GM23338 (cell line): ENCODE results near the gene SPAG16. TPM values are rescaled to one million over a fixed set of nuclear protein-coding genes. Genes with fewer than 3 reads are reported as not detected.

Experiments
- ATAC-seq: fragments of 200-7000 bp; cut with Tn5 transposase; 3 replicates; pipeline ENCODE4 v1.9.1; 2020
- DNase-seq: peaks from one replicate; pipeline ENCODE4 v3.0.0-alpha.2; 2015; ENCODE audit warnings: low spot score
- H2AFZ ChIP-seq: fragments of 200-600 bp; sonication (generic); 2 replicates; pipeline ENCODE4 v1.8.0; 2016; ENCODE audit warnings: antibody characterized with exemption, mild to moderate bottlenecking, moderate library complexity
- H3F3A ChIP-seq: fragments of 200-600 bp; sonication (generic); replicated peaks from 2 replicates; pipeline ENCODE4 v1.8.0; 2017; ENCODE audit warnings: antibody characterized with exemption, mixed run types, low read depth
- H3K27ac ChIP-seq: fragments of 200-600 bp; sonication (generic); 2 replicates; pipeline ENCODE4 v1.6.1; 2016; ENCODE audit warnings: low read depth
- H3K27me3 ChIP-seq: fragments of 200-600 bp; sonication (generic); 2 replicates; pipeline ENCODE4 v1.8.0; 2016; ENCODE audit warnings: mild to moderate bottlenecking, mixed run types, moderate library complexity; ENCODE audit not compliant: insufficient read depth
- H3K36me3 ChIP-seq: fragments of 200-600 bp; sonication (generic); 2 replicates; pipeline ENCODE4 v1.8.0; 2016; ENCODE audit warnings: mild to moderate bottlenecking; ENCODE audit not compliant: insufficient read depth
- H3K4me1 ChIP-seq: fragments of 200-600 bp; sonication (generic); 2 replicates; pipeline ENCODE4 v1.8.0; 2016; ENCODE audit warnings: mild to moderate bottlenecking, moderate library complexity; ENCODE audit not compliant: insufficient read depth
- H3K4me2 ChIP-seq: fragments of 200-600 bp; sonication (generic); 2 replicates; pipeline ENCODE4 v1.7.1; 2017; ENCODE audit warnings: mixed run types
- H3K4me3 ChIP-seq: fragments of 200-600 bp; sonication (generic); 2 replicates; pipeline ENCODE4 v1.6.1; 2016; ENCODE audit warnings: mixed run types
- H3K79me2 ChIP-seq: fragments of 200-600 bp; sonication (generic); replicated peaks from 2 replicates; pipeline ENCODE4 v1.8.0; 2017; ENCODE audit warnings: mild to moderate bottlenecking; ENCODE audit not compliant: insufficient read depth
- H3K9me2 ChIP-seq: fragments of 200-600 bp; sonication (generic); 2 replicates; pipeline ENCODE4 v1.8.0; 2017; ENCODE audit not compliant: insufficient read depth
- H4K20me1 ChIP-seq: fragments of 200-600 bp; sonication (generic); replicated peaks from 2 replicates; pipeline ENCODE4 v1.8.0; 2017; ENCODE audit warnings: mild to moderate bottlenecking; ENCODE audit not compliant: insufficient read depth
- H3K27ac Mint-ChIP-seq: 2 replicates; pipeline ENCODE4 v1.8.0; 2020; ENCODE audit warnings: inconsistent platforms, mild to moderate bottlenecking, moderate library complexity, mixed read lengths
- H3K27me3 Mint-ChIP-seq: 3 replicates; pipeline ENCODE4 v1.8.0; 2022; ENCODE audit warnings: low read depth, mild to moderate bottlenecking, moderate library complexity, mixed read lengths, inconsistent platforms; ENCODE audit not compliant: insufficient read depth, poor library complexity
- H3K36me3 Mint-ChIP-seq: 3 replicates; pipeline ENCODE4 v1.8.0; 2021; ENCODE audit warnings: low read depth, mild to moderate bottlenecking, inconsistent platforms, moderate library complexity, mixed read lengths
- H3K4me1 Mint-ChIP-seq: 3 replicates; pipeline ENCODE4 v1.8.0; 2020; ENCODE audit warnings: mild to moderate bottlenecking, inconsistent platforms, mixed read lengths
- H3K4me3 Mint-ChIP-seq: 3 replicates; pipeline ENCODE4 v1.8.0; 2021; ENCODE audit warnings: moderate library complexity, mild to moderate bottlenecking, inconsistent platforms, mixed read lengths
- H3K9me3 Mint-ChIP-seq: 3 replicates; pipeline ENCODE4 v1.8.0; 2020; ENCODE audit warnings: moderate library complexity, mild to moderate bottlenecking, inconsistent platforms, mixed read lengths
- EZH2phosphoT487 ChIP-seq: fragments of 200-600 bp; sonication (generic); IDR thresholded peaks from one replicate; pipeline ENCODE4 v1.8.1; 2018; ENCODE audit warnings: antibody characterized with exemption; ENCODE audit not compliant: unreplicated experiment
- STAT1 ChIP-seq: IDR thresholded peaks from one replicate; pipeline ENCODE4 v1.6.1; 2016; ENCODE audit warnings: antibody characterized with exemption; ENCODE audit not compliant: unreplicated experiment
- ZNF114 ChIP-seq: fragments of 250-450 bp; sonication (Bioruptor Pico); IDR thresholded peaks from 2 replicates; pipeline ENCODE4 v1.5.0; 2020; ENCODE audit warnings: mild to moderate bottlenecking, moderate library complexity
- ZNF331 ChIP-seq: fragments of 250-450 bp; sonication (Bioruptor Pico); IDR thresholded peaks from 2 replicates; pipeline ENCODE4 v1.5.0; 2020; ENCODE audit warnings: low read depth, mild to moderate bottlenecking, moderate library complexity
- polyA plus RNA-seq: library from polyadenylated mRNA; unstranded; fragments of >200 nt; fragmentation: Nextera tagmentation; extraction: Ambion mirVana; gene quantifications from 2 replicates; pipeline ENCODE4 v1.2.1, GENCODE V29; 2016
- total RNA-seq: library from RNA; depleted of rRNA; stranded (reverse); fragments of >200 nt; shearing (Covaris generic); gene quantifications from 2 replicates; pipeline ENCODE4 v1.2.3, GENCODE V29; 2014
- TF ChIP-seq, protein P1 (sequence below): IDR thresholded peaks from one replicate; pipeline ENCODE4 v1.6.1; 2018; ENCODE audit warnings: antibody characterized with exemption; ENCODE audit not compliant: unreplicated experiment
- TF ChIP-seq, protein P2 (sequence below): fragments of 250-450 bp; sonication (Bioruptor Pico); IDR thresholded peaks from 2 replicates; pipeline ENCODE4 v1.5.0; 2020; ENCODE audit warnings: mild to moderate bottlenecking, moderate library complexity
- TF ChIP-seq, protein P3 (sequence below): IDR thresholded peaks from 2 replicates; pipeline ENCODE4 v1.6.1; 2016; ENCODE audit warnings: antibody characterized with exemption

Gene SPAG16
- total and polyA plus RNA-seq, 2 experiments from 2014 or later = 19.7 to 47.8 TPM

DNA sequence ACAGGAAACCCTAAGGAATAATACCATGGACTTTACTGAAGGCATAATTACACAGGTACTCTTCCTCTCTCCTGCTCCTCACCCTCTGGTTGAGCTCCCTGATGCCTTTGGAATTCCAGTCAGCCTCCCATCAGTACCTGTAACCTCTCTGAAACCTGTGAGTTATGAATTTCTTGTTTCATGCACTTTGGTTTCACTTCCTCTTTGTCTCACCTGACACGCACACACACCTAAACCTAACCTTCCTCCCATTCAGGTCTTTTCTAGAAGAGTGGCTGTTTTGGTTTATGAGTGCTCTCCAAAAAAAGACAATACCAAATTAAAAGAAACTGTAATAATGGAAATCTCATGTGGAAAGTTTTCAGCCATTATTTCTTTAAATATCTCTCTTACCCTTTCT lies 675.3 kb downstream of the SPAG16 start:
- DNase-seq = no peak
- Histone ChIP-seq H3K4me3 (no peak overlapping the region), H2AFZ (0 out of 2 replicates have a peak overlapping the region, but pooled peaks have one; percentile 29), H3K27me3 (no peaks in the 10 kb centered on the region), H3K79me2 (no peaks in the 10 kb centered on the region), H3K9me2 (no peaks in the 10 kb centered on the region), H3K27ac (no peak overlapping the region), H3K36me3 (no peaks in the 10 kb centered on the region), H3K4me2 (no peak overlapping the region), H4K20me1 (no peaks in the 10 kb centered on the region), H3F3A (no peaks in the 10 kb centered on the region), H3K4me1 (no peaks in the 10 kb centered on the region)
- TF ChIP-seq STAT1 = no peak
- TF ChIP-seq, protein P1, sequence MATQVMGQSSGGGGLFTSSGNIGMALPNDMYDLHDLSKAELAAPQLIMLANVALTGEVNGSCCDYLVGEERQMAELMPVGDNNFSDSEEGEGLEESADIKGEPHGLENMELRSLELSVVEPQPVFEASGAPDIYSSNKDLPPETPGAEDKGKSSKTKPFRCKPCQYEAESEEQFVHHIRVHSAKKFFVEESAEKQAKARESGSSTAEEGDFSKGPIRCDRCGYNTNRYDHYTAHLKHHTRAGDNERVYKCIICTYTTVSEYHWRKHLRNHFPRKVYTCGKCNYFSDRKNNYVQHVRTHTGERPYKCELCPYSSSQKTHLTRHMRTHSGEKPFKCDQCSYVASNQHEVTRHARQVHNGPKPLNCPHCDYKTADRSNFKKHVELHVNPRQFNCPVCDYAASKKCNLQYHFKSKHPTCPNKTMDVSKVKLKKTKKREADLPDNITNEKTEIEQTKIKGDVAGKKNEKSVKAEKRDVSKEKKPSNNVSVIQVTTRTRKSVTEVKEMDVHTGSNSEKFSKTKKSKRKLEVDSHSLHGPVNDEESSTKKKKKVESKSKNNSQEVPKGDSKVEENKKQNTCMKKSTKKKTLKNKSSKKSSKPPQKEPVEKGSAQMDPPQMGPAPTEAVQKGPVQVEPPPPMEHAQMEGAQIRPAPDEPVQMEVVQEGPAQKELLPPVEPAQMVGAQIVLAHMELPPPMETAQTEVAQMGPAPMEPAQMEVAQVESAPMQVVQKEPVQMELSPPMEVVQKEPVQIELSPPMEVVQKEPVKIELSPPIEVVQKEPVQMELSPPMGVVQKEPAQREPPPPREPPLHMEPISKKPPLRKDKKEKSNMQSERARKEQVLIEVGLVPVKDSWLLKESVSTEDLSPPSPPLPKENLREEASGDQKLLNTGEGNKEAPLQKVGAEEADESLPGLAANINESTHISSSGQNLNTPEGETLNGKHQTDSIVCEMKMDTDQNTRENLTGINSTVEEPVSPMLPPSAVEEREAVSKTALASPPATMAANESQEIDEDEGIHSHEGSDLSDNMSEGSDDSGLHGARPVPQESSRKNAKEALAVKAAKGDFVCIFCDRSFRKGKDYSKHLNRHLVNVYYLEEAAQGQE = no peak
- TF ChIP-seq, protein P2, sequence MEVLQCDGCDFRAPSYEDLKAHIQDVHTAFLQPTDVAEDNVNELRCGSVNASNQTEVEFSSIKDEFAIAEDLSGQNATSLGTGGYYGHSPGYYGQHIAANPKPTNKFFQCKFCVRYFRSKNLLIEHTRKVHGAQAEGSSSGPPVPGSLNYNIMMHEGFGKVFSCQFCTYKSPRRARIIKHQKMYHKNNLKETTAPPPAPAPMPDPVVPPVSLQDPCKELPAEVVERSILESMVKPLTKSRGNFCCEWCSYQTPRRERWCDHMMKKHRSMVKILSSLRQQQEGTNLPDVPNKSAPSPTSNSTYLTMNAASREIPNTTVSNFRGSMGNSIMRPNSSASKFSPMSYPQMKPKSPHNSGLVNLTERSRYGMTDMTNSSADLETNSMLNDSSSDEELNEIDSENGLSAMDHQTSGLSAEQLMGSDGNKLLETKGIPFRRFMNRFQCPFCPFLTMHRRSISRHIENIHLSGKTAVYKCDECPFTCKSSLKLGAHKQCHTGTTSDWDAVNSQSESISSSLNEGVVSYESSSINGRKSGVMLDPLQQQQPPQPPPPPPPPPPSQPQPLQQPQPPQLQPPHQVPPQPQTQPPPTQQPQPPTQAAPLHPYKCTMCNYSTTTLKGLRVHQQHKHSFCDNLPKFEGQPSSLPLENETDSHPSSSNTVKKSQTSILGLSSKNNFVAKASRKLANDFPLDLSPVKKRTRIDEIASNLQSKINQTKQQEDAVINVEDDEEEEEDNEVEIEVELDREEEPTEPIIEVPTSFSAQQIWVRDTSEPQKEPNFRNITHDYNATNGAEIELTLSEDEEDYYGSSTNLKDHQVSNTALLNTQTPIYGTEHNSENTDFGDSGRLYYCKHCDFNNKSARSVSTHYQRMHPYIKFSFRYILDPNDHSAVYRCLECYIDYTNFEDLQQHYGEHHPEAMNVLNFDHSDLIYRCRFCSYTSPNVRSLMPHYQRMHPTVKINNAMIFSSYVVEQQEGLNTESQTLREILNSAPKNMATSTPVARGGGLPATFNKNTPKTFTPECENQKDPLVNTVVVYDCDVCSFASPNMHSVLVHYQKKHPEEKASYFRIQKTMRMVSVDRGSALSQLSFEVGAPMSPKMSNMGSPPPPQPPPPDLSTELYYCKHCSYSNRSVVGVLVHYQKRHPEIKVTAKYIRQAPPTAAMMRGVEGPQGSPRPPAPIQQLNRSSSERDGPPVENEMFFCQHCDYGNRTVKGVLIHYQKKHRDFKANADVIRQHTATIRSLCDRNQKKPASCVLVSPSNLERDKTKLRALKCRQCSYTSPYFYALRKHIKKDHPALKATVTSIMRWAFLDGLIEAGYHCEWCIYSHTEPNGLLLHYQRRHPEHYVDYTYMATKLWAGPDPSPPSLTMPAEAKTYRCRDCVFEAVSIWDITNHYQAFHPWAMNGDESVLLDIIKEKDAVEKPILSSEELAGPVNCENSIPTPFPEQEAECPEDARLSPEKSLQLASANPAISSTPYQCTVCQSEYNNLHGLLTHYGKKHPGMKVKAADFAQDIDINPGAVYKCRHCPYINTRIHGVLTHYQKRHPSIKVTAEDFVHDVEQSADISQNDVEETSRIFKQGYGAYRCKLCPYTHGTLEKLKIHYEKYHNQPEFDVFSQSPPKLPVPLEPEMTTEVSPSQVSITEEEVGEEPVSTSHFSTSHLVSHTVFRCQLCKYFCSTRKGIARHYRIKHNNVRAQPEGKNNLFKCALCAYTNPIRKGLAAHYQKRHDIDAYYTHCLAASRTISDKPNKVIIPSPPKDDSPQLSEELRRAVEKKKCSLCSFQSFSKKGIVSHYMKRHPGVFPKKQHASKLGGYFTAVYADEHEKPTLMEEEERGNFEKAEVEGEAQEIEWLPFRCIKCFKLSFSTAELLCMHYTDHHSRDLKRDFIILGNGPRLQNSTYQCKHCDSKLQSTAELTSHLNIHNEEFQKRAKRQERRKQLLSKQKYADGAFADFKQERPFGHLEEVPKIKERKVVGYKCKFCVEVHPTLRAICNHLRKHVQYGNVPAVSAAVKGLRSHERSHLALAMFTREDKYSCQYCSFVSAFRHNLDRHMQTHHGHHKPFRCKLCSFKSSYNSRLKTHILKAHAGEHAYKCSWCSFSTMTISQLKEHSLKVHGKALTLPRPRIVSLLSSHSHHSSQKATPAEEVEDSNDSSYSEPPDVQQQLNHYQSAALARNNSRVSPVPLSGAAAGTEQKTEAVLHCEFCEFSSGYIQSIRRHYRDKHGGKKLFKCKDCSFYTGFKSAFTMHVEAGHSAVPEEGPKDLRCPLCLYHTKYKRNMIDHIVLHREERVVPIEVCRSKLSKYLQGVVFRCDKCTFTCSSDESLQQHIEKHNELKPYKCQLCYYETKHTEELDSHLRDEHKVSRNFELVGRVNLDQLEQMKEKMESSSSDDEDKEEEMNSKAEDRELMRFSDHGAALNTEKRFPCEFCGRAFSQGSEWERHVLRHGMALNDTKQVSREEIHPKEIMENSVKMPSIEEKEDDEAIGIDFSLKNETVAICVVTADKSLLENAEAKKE (CRISPR knock-in tag) = no peak
- TF ChIP-seq ZNF331 (CRISPR knock-in tag) = no peak
- TF ChIP-seq ZNF114 = no peak
- TF ChIP-seq, protein P3, sequence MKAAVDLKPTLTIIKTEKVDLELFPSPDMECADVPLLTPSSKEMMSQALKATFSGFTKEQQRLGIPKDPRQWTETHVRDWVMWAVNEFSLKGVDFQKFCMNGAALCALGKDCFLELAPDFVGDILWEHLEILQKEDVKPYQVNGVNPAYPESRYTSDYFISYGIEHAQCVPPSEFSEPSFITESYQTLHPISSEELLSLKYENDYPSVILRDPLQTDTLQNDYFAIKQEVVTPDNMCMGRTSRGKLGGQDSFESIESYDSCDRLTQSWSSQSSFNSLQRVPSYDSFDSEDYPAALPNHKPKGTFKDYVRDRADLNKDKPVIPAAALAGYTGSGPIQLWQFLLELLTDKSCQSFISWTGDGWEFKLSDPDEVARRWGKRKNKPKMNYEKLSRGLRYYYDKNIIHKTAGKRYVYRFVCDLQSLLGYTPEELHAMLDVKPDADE = no peak
- TF ChIP-seq EZH2phosphoT487 = no peak
- Mint-ChIP-seq H3K27me3 (no peaks in the 10 kb centered on the region), H3K4me3 (no peak overlapping the region), H3K9me3 (no peaks in the 10 kb centered on the region), H3K27ac (peak overlapping the region; percentile 17; the same call in 1 of the 2 replicates), H3K36me3 (no peaks in the 10 kb centered on the region; the same call in 2 of the 3 replicates), H3K4me1 (no peaks in the 10 kb centered on the region)
- no peak for ATAC-seq
